Subcutaneous abdominal adipose tissue (tissue), 5 donors: ENCODE results near the gene RBM19.

Experiments
- H3K27ac ChIP-seq: one replicate; pipeline ENCODE4 v1.7.0; 2013; ENCODE audit warnings: low read depth, mild to moderate bottlenecking, inconsistent platforms, low read length, moderate library complexity
- H3K27me3 ChIP-seq, 5 donors: one replicate each; pipeline ENCODE4 v1.7.0; 2013; ENCODE audit warnings: low read length in 5 of 5, inconsistent platforms in 1 of 5; ENCODE audit not compliant: control insufficient read depth in 5 of 5, insufficient read depth in 4 of 5
- H3K36me3 ChIP-seq, 5 donors: one replicate each; pipeline ENCODE4 v1.7.0; 2013; ENCODE audit warnings: low read length in 5 of 5; ENCODE audit not compliant: control insufficient read depth in 5 of 5, insufficient read depth in 5 of 5
- H3K4me1 ChIP-seq, 5 donors: one replicate each; pipeline ENCODE4 v1.7.0; 2013; ENCODE audit warnings: low read length in 5 of 5, mild to moderate bottlenecking in 3 of 5, moderate library complexity in 1 of 5; ENCODE audit not compliant: control insufficient read depth in 5 of 5, insufficient read depth in 5 of 5
- H3K4me3 ChIP-seq, 5 donors: one replicate each; pipeline ENCODE4 v1.7.0; 2013; ENCODE audit warnings: low read length in 5 of 5, low read depth in 1 of 5
- H3K9ac ChIP-seq, 5 donors: one replicate each; pipeline ENCODE4 v1.7.0; 2013; ENCODE audit warnings: low read length in 5 of 5, mild to moderate bottlenecking in 4 of 5, moderate library complexity in 3 of 5
- H3K9me3 ChIP-seq, 5 donors: one replicate each; pipeline ENCODE4 v1.7.0; 2013; ENCODE audit warnings: low read length in 5 of 5; ENCODE audit not compliant: control insufficient read depth in 5 of 5
- donor health status: healthy.
- donor health status: healthy.
- donor health status: healthy.
- donor health status: healthy.
- donor health status: healthy.

RBM19 gene

GRCh38 chr12:113897406-113897805, 68.7 kb downstream of the RBM19 start:
- Histone ChIP-seq H3K9ac (no peak overlapping the region), H3K27ac (no peak overlapping the region), H3K27me3 (no peaks in the 10 kb centered on the region)

GRCh38 chr12:113896841-113897240, 69.3 kb downstream of the RBM19 start:
- Histone ChIP-seq H3K27me3 (no peaks in the 10 kb centered on the region), H3K36me3 (peaks cover 5 to 42% (median 18%) of the 10 kb centered on the region in 5 donors), H3K4me1 (no peaks in the 10 kb centered on the region), H3K9ac (no peak overlapping the region), H3K9me3 (no peaks in the 10 kb centered on the region), H3K27ac (no peak overlapping the region), H3K4me3 (no peak overlapping the region)

More at GRCh38 chr12:113897406-113897805, 68.7 kb downstream of the RBM19 start:
- Histone ChIP-seq H3K4me1 (no peaks in the 10 kb centered on the region), H3K4me3 (no peak overlapping the region), H3K36me3 (peaks cover 5 to 47% (median 20%) of the 10 kb centered on the region in 5 donors), H3K9me3 (no peaks in the 10 kb centered on the region)

GRCh38 chr12:113896194-113896593, 69.9 kb downstream of the RBM19 start:
- no peaks in the 10 kb centered on the region for H3K4me1 ChIP-seq
- H3K27me3 ChIP-seq, result no peaks in the 10 kb centered on the region
- no peak overlapping the region for H3K27ac ChIP-seq
- H3K9ac ChIP-seq, result no peak overlapping the region
- H3K36me3 ChIP-seq, result peaks cover 6 to 41% (median 18%) of the 10 kb centered on the region in 5 donors
- no peaks in the 10 kb centered on the region for H3K9me3 ChIP-seq
- no peak overlapping the region for H3K4me3 ChIP-seq

GRCh38 chr12:113895176-113895575, 70.9 kb downstream of the RBM19 start:
- Histone ChIP-seq H3K27ac (no peak overlapping the region), H3K36me3 (peaks cover 6 to 33% (median 16%) of the 10 kb centered on the region in 5 donors), H3K4me1 (peaks cover 0 to 3% (median 0%) of the 10 kb centered on the region in 5 donors), H3K9me3 (no peaks in the 10 kb centered on the region), H3K9ac (no peak overlapping the region), H3K4me3 (no peak overlapping the region), H3K27me3 (no peaks in the 10 kb centered on the region)

GRCh38 chr12:113894697-113895096, 71.4 kb downstream of the RBM19 start:
- H3K4me1 ChIP-seq, result peaks cover 0 to 8% (median 0%) of the 10 kb centered on the region in 5 donors

GRCh38 chr12:113893221-113893620, 72.9 kb downstream of the RBM19 start:
- Histone ChIP-seq H3K27me3 (no peaks in the 10 kb centered on the region), H3K9me3 (no peaks in the 10 kb centered on the region), H3K4me1 (peaks cover 0 to 8% (median 0%) of the 10 kb centered on the region in 5 donors), H3K27ac (no peak overlapping the region), H3K9ac (no peak overlapping the region), H3K36me3 (peaks cover 3 to 33% (median 10%) of the 10 kb centered on the region in 5 donors), H3K4me3 (no peak overlapping the region)

More at GRCh38 chr12:113894697-113895096, 71.4 kb downstream of the RBM19 start:
- no peak overlapping the region for H3K27ac ChIP-seq
- no peaks in the 10 kb centered on the region for H3K9me3 ChIP-seq
- no peaks in the 10 kb centered on the region for H3K27me3 ChIP-seq
- H3K4me3 ChIP-seq, result no peak overlapping the region
- peaks cover 6 to 28% (median 13%) of the 10 kb centered on the region in 5 donors for H3K36me3 ChIP-seq
- no peak overlapping the region for H3K9ac ChIP-seq

- Histone ChIP-seq H3K4me1 (peaks cover 0 to 8% (median 0%) of the 10 kb centered on the region in 5 donors), H3K9ac (no peak overlapping the region), H3K4me3 (no peak overlapping the region), H3K27me3 (no peaks in the 10 kb centered on the region), H3K36me3 (peaks cover 3 to 31% (median 6%) of the 10 kb centered on the region in 5 donors), H3K27ac (no peak overlapping the region), H3K9me3 (no peaks in the 10 kb centered on the region)
These were observed 73.6 kb downstream of the RBM19 start for GRCh38 chr12:113892556-113892955.

- no peak overlapping the region for H3K27ac ChIP-seq
- H3K27me3 ChIP-seq, result no peaks in the 10 kb centered on the region
- no peak overlapping the region for H3K4me3 ChIP-seq
- H3K4me1 ChIP-seq, result peaks cover 0 to 8% (median 0%) of the 10 kb centered on the region in 5 donors
- peaks cover 3 to 29% (median 6%) of the 10 kb centered on the region in 5 donors for H3K36me3 ChIP-seq
- no peak overlapping the region for H3K9ac ChIP-seq
- H3K9me3 ChIP-seq, result no peaks in the 10 kb centered on the region
These were observed 74.2 kb downstream of the RBM19 start for GRCh38 chr12:113891739-113892520.

- Histone ChIP-seq H3K36me3 (peaks cover 3 to 29% (median 8%) of the 10 kb centered on the region in 5 donors), H3K27ac (no peak overlapping the region), H3K9me3 (no peaks in the 10 kb centered on the region), H3K27me3 (no peaks in the 10 kb centered on the region), H3K4me3 (no peak overlapping the region), H3K4me1 (peaks cover 0 to 8% (median 0%) of the 10 kb centered on the region in 5 donors), H3K9ac (no peak overlapping the region)
These were observed 74.9 kb downstream of the RBM19 start for GRCh38 chr12:113891167-113891692.

GRCh38 chr12:113889891-113890581, 76.1 kb downstream of the RBM19 start:
- H3K4me3 ChIP-seq, result peak overlapping the region in 2 of 5 donors; percentile 1 to 16
- no peaks in the 10 kb centered on the region for H3K27me3 ChIP-seq

More at GRCh38 chr12:113889891-113890581, 76.1 kb downstream of the RBM19 start:
- no peaks in the 10 kb centered on the region for H3K9me3 ChIP-seq
- peaks cover 3 to 22% (median 8%) of the 10 kb centered on the region in 5 donors for H3K36me3 ChIP-seq
- H3K27ac ChIP-seq, result no peak overlapping the region
- no peak overlapping the region for H3K9ac ChIP-seq
- peaks cover 0 to 8% (median 0%) of the 10 kb centered on the region in 5 donors for H3K4me1 ChIP-seq
